Measurements from ENCODE around the gene INO80E. TPM values are rescaled to one million over a fixed set of nuclear protein-coding genes. Genes with fewer than 3 reads are reported as not detected.
A peak's percentile ranks its signal among the peaks of the same experiment; 100 is the strongest.

The INO80E gene
- total RNA-seq, 1 donor from 2014 or later = 31.3 TPM

DNA sequence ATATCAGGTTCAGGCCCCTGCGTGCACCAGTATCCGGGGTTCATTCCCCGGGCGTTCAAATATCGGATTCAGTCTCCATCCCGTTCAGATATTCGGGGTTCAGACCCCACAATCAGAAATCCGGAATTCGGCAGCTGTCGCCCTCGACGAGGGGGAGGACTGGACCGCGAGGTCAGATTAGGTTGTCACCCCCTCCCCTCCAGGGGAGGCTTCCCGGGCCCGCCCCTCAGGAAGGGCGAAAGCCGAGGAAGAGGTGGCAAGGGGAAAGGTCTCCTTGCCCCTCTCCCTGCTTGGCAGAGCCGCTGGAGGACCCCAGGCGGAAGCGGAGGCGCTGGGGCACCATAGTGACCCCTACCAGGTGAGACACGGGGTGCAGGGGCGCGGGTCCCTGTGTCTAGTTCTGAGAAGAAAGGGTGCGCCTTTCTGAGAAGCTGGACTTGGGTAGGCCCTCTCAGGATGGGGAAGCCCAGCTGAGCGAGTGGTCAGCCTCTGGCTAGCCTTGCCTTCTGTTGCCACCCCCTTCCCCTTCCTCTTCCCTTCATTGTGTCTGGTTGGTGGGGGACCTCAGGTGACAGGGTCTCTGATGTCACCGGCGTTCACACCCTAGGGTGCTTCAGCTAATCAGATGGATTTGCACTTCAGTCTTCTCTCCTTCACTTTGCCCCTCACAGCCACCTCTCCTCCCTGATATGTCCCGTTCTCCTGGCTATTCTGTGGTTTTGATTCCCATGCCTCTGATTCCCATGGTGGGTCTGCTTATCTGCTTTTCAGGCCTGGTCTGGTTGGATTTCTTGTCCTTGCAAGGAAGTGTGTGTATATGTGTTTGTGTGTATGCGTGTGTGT, 21.5 kb upstream of the INO80E start:
- intact Hi-C loops (cut with micrococcal nuclease) = no loop called here
- peak; percentile 5 for ATAC-seq
- DNase-seq = peak; percentile 46

DNA sequence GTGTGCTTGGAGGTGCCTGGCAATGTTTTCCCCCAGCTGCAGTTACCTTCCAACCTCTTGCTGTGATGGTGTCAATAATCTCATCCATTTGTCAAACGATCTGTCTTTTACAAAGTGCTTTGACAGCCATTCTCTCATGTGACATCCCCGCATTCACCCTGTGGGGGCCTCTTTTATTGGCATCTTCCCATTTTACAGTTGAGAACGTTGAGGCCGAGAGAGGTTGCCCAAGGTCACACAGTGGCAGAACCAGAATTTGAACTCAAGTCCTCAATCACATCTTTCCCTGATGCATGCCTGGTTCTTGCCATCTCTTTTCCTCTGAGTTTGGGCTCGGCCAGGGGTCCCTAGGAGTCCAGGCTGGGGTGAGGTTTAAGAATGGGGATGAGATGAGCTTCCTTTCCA, 20.9 kb upstream of the INO80E start:
- intact Hi-C loops (cut with micrococcal nuclease) = no loop called here
- no peak for DNase-seq
- ATAC-seq = no peak

DNA sequence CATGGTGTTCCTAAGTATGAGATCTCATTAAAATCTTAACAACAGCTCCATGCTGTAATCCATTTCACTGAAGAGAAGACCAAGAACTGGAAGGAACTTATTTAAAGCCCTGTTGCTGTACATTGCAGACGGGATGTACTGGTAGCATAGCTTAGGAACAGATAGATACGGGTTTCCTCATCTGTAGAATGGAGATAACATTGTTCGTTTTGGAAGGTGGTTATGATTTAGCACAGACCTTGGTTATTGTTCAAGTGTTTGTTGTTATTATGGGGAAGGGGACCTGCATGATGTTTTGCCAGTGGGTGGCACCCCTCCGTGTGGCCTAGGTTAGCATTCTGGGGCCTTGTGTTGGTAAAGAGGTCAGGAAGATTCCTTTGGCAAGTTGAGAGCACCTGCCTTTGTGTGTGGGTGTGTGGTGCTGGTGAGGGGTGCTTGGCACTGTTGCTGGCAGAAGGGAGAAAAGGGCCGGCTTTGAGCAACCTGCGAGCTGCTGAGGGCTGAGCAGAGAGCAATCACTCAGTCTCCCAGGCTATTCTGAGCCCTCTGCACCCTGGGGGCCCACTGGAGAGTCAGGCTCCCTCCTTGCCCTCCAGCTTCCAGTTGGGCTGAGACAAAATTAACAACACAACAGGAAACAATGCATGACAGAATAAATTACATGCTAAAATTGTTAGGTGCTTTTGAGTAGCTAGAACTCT, 20.1 kb upstream of the INO80E start:
- ATAC-seq = no peak
- no peak for DNase-seq
- intact Hi-C loops (cut with micrococcal nuclease) = no loop called here

DNA sequence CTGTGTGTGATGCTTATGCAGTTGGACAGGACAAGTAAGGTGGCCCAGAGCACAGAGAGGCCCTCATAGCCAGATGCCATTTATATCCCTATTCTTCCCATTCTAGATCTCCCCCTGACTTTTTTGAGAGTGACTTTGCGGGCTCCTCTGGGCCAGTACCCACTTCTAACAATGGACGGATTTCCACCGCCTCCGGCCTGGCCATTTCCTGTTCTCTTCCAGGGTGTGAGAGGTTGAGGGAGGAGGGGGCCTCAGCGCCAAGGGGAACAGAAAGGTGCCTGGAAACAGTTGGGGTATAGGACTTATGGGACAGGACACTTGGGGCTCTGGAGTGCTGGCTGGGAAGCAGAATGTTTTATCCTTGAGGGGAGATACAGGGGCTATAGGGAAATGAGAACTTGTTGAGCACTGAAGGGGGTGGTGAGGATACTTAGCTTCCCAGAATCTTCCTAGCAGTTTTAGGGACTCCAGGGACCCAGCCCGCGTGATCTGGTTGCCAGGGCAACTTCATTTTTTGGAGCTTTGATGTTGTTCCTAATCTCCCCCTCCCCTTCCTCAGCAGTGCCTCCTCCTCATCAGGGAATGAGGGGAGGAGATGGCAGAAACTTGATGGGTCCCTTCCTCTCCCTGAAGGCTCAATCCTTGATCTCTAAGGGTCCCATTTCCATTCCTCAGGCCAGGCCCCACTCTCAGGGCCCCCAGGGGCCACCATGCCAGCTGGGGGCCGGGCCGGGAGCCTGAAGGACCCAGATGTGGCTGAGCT, 18.8 kb upstream of the INO80E start:
- ATAC-seq = no peak
- intact Hi-C loops (cut with micrococcal nuclease) = no loop called here
- DNase-seq = no peak

DNA sequence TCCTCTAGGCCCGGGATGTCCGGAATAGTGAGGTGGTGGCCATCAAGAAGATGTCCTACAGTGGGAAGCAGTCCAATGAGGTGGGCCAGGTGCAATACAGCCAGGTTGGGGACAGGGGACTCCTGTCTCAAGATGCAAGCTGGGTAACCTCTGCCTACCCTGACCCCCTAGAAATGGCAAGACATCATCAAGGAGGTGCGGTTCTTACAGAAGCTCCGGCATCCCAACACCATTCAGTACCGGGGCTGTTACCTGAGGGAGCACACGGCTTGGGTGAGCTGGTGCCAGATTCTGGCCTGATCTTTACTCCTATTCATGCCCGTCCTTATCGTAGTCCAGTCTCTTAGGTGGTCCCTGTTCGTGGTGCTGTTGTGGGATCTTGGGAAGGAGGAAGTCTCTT, 18.0 kb upstream of the INO80E start:
- intact Hi-C loops (cut with micrococcal nuclease) = no loop called here
- DNase-seq (no peak), ATAC-seq (no peak)

DNA sequence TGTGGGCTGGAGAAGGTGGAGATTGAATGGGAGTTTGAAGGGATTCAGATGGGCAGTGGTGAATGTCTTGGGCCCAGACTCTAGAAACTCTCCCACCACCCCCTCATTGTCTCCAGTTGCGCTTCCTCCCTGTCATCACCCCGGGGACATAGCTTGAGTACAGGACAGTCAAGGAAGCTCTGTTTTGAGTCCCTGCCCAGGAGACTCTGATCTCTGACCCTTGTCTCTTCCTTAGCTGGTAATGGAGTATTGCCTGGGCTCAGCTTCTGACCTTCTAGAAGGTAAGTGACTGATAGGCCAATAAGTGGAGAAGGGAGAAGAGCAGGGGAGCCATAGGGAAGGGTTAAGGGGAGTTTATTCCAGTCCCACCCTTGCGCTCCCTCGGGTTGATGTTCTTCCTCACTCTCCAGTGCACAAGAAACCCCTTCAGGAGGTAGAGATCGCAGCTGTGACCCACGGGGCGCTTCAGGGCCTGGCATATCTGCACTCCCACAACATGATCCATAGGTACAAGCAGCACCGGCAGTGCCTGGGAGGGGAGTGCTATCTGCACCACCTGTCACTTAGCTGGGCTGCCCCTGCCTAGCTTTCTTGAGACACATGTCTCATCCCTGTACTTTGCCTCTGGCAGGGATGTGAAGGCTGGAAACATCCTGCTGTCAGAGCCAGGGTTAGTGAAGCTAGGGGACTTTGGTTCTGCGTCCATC, 17.3 kb upstream of the INO80E start:
- DNase-seq (no peak), ATAC-seq (no peak)
- intact Hi-C loops (cut with micrococcal nuclease) = no loop called here

DNA sequence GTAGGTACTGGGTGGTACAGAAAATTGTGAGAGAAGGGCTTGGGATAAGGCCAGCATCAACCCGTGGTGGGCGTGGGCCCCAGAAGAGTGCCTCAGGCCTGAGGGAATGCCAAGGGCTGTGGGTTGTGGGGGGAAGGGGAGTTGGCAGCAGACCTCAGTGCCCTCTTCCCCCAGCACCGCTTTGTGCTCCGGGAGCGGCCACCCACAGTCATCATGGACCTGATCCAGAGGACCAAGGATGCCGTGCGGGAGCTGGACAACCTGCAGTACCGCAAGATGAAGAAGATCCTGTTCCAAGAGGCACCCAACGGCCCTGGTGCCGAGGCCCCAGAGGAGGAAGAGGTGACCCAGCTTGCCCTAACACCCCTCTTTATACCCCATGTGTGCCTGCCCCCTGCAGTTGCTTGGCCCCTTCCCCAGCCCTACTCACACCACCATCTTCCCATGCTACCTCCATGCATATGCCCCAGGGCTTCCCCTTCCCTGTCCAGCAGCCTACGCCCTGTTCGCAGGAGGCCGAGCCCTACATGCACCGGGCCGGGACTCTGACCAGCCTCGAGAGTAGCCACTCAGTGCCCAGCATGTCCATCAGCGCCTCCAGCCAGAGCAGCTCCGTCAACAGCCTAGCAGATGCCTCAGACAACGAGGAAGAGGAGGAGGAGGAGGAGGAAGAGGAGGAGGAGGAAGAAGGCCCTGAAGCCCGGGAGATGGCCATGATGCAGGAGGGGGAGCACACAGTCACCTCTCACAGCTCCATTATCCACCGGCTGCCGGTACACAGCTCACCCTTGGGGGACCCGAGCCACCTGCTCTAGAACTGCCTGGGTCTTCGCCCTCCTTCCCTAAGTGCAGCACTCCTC, 13.3 kb upstream of the INO80E start:
- ATAC-seq (no peak), DNase-seq (no peak)
- intact Hi-C loops (cut with micrococcal nuclease) = no loop called here

DNA sequence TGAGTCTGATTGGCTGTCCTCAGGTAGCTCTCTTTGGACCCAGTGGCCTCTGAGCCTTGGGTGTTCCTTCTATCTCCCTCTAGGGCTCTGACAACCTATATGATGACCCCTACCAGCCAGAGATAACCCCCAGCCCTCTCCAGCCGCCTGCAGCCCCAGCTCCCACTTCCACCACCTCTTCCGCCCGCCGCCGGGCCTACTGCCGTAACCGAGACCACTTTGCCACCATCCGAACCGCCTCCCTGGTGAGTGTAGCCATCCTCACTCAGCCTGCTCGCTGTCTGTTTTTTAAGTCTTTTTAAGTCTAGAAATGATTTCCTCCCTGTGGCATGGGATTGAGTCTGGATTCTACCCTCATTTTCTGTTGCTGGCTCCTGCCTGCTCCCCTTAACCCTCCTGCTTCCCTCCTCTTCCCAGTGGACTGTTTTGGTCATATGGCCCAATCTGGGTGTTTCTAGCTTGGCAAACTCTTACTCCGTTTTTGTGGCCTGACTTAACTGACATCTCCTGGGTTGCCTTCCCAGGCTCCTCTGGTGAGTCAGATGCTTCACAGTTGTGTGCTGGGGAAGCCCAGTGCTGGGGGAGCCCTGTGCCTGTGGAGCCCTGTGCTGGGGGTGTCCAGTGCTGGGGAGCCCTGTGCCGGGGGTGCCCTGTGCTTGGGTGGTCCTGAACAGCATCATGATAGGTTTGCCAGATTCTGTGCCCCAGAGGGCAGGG, 12.5 kb upstream of the INO80E start:
- DNase-seq (no peak), ATAC-seq (no peak)
- intact Hi-C loops (cut with micrococcal nuclease) = no loop called here

DNA sequence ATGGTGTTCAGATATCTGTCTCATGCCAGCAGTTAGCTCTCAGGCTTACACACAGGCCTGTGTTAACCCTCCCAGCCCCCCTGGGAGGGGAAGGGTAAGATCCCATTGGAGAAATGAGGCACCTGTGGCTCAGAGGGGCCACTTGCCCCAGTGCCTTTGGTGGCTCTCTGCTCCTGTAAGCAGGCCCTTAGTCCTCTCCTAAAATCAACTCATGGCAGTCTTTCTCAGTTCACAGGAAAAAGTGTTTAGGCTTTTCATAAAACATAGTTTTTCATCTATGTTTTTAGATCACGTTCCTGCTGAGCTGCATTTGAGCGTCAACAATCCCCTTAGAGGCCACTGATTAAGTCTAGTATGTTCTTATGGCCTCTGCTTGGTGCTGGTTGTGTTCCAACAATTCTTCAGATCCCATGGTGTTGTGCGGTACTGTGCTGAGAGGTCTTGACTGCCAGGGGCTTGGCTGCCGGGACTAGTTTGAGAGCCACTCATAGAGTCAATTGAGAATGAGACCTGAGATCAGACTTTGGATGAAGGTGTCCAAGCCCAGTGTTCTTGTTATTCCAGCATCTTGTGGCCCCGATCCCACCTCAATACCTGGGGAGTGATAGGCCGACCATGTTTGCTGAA, 11.8 kb upstream of the INO80E start:
- DNase-seq = no peak
- intact Hi-C loops (cut with micrococcal nuclease) = no loop called here
- no peak for ATAC-seq

DNA sequence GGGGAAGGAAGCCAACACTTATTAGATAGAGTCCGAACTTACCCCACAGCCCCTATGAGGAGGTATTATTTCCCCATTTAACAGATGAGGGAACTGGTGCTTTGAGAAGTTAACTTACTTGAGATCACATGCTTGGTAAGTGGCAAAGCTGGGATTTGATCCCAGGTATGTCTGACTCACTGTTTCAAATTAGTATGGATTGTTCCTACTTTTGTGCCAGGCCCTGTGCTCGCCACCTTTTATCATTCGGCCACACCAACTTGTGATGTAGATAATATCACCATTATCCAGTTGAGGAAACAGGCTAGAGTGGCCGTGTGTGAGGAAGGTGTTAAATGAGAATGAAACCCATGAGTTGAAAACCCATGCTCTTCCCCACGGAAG, 11.3 kb upstream of the INO80E start:
- no peak for ATAC-seq
- intact Hi-C loops (cut with micrococcal nuclease) = no loop called here
- DNase-seq = no peak

DNA sequence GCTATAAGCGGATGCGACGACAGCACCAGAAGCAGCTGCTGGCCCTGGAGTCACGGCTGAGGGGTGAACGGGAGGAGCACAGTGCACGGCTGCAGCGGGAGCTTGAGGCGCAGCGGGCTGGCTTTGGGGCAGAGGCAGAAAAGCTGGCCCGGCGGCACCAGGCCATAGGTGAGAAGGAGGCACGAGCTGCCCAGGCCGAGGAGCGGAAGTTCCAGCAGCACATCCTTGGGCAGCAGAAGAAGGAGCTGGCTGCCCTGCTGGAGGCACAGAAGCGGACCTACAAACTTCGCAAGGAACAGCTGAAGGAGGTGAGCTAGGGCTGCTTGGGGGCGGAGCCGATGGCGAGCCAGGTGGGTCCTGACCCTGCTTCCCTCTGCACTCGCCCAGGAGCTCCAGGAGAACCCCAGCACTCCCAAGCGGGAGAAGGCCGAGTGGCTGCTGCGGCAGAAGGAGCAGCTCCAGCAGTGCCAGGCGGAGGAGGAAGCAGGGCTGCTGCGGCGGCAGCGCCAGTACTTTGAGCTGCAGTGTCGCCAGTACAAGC, 10.7 kb upstream of the INO80E start:
- intact Hi-C loops (cut with micrococcal nuclease) = no loop called here
- no peak for DNase-seq
- no peak for ATAC-seq

DNA sequence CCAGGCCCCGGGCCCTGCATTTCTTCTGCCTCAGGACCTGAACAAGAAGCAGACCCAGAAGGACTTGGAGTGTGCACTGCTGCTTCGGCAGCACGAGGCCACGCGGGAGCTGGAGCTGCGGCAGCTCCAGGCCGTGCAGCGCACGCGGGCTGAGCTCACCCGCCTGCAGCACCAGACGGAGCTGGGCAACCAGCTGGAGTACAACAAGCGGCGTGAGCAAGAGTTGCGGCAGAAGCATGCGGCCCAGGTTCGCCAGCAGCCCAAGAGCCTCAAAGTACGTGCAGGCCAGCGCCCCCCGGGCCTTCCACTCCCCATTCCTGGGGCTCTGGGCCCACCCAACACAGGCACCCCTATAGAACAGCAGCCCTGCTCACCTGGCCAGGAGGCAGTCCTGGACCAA, 9.8 kb upstream of the INO80E start:
- intact Hi-C loops (cut with micrococcal nuclease) = no loop called here
- ATAC-seq (no peak), DNase-seq (no peak)

DNA sequence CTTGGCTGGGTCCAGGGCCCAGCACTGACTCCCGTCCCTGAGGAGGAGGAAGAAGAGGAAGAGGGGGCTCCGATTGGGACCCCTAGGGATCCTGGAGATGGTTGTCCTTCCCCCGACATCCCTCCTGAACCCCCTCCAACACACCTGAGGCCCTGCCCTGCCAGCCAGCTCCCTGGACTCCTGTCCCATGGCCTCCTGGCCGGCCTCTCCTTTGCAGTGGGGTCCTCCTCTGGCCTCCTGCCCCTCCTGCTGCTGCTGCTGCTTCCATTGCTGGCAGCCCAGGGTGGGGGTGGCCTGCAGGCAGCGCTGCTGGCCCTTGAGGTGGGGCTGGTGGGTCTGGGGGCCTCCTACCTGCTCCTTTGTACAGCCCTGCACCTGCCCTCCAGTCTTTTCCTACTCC, 9.1 kb upstream of the INO80E start:
- DNase-seq = no peak
- ATAC-seq = no peak

DNA sequence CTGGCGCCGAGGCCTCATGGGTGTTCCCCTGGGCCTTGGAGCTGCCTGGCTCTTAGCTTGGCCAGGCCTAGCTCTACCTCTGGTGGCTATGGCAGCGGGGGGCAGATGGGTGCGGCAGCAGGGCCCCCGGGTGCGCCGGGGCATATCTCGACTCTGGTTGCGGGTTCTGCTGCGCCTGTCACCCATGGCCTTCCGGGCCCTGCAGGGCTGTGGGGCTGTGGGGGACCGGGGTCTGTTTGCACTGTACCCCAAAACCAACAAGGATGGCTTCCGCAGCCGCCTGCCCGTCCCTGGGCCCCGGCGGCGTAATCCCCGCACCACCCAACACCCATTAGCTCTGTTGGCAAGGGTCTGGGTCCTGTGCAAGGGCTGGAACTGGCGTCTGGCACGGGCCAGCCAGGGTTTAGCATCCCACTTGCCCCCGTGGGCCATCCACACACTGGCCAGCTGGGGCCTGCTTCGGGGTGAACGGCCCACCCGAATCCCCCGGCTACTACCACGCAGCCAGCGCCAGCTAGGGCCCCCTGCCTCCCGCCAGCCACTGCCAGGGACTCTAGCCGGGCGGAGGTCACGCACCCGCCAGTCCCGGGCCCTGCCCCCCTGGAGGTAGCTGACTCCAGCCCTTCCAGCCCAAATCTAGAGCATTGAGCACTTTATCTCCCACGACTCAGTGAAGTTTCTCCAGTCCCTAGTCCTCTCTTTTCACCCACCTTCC, 8.5 kb upstream of the INO80E start:
- ATAC-seq = no peak
- intact Hi-C loops (cut with micrococcal nuclease) = no loop called here
- DNase-seq = no peak

More for the DNA sequence above, 9.1 kb upstream of the INO80E start:
- intact Hi-C loops (cut with micrococcal nuclease) = no loop called here

DNA sequence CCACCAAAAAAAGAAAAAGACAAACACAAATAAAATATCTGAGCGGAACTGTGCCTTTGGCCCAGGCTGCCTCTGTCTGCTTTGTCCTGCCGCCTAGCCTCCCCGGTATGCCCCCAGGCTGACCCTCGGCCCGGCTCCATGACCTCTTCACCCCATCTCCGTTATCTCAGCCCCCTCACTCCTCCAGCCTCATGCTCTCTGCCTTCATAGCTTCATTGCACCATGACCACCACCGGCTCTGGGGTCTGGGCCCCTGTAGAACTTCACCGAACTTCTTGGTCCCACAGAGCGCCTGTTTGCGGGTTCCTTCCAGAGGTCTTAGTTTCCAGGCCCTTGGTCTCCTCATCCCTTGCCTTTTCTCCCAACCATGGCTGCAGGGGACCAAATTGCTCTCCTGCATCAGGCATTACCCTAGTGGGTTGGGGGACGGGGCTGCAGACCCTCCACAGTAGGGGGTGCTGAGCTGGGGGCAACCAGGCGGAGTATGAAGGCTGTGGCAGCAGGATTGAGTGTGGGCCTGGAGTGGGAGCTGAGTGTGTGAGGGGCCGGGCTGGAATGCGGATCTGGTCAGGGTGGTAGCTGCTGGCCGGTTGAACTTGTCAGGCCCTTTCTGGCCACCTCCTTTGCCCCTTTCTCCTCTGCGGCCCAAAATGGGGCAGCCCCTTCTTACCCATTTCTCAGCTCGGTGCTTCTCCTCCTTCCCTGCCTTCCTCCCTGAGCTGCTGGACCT, 7.5 kb upstream of the INO80E start:
- intact Hi-C loops (cut with micrococcal nuclease) = no loop called here
- DNase-seq = no peak

More for the DNA sequence above, 7.5 kb upstream of the INO80E start:
- ATAC-seq = no peak

All from left ventricle myocardium superior (tissue), 1 donor.